NCI-H1105 treated with DMSO at 0.1 percent for 48 hours (cell line): ENCODE measurements around the gene SREBF1.
"Not testable (repeated sequence)": the region's sequence is repeated elsewhere in the genome, so short reads cannot be mapped to it uniquely, and the experiment has no call there.

Experiments used
- DNase-seq: peaks from one replicate; lab custom pipeline; 2025; lab: John Stamatoyannopoulos, UW

Gene SREBF1

GRCh38 chr17:17811381-17812210, 25.2 kb downstream of the SREBF1 start:
- no peak for DNase-seq

- no peak for DNase-seq
These were observed 25.9 kb downstream of the SREBF1 start for GRCh38 chr17:17810895-17811248.

- DNase-seq, result no peak
These were observed 26.5 kb downstream of the SREBF1 start for GRCh38 chr17:17810084-17810894.

- no peak for DNase-seq
These were observed 27.2 kb downstream of the SREBF1 start for GRCh38 chr17:17809531-17810083.

- DNase-seq, result no peak
These were observed 27.9 kb downstream of the SREBF1 start for GRCh38 chr17:17808706-17809432.

GRCh38 chr17:17808200-17808599, 28.6 kb downstream of the SREBF1 start:
- DNase-seq, result not testable (repeated sequence)

GRCh38 chr17:17807440-17807839, 29.3 kb downstream of the SREBF1 start:
- no peak for DNase-seq

GRCh38 chr17:17806611-17807274, 30.0 kb downstream of the SREBF1 start:
- DNase-seq, result no peak

- DNase-seq, result no peak
These were observed 30.8 kb downstream of the SREBF1 start for GRCh38 chr17:17806035-17806434.

- no peak for DNase-seq
These were observed 31.2 kb downstream of the SREBF1 start for GRCh38 chr17:17805575-17805974.

GRCh38 chr17:17804007-17804406, 32.8 kb downstream of the SREBF1 start:
- DNase-seq, result no peak

- DNase-seq, result no peak
These were observed 34.8 kb downstream of the SREBF1 start for GRCh38 chr17:17801800-17802481.

GRCh38 chr17:17800504-17801021, 36.2 kb downstream of the SREBF1 start:
- no peak for DNase-seq

- no peak for DNase-seq
These were observed 38.1 kb downstream of the SREBF1 start for GRCh38 chr17:17798573-17799255.

GRCh38 chr17:17798010-17798556, 38.7 kb downstream of the SREBF1 start:
- DNase-seq, result no peak

- no peak for DNase-seq
These were observed 39.5 kb downstream of the SREBF1 start for GRCh38 chr17:17797119-17797809.

- no peak for DNase-seq
These were observed 40.1 kb downstream of the SREBF1 start for GRCh38 chr17:17796787-17797061.

GRCh38 chr17:17795946-17796786, 40.6 kb downstream of the SREBF1 start:
- no peak for DNase-seq

- no peak for DNase-seq
These were observed 41.5 kb downstream of the SREBF1 start for GRCh38 chr17:17795296-17795695.
